ENCODE measurements around the gene BLTP2.

DNA sequence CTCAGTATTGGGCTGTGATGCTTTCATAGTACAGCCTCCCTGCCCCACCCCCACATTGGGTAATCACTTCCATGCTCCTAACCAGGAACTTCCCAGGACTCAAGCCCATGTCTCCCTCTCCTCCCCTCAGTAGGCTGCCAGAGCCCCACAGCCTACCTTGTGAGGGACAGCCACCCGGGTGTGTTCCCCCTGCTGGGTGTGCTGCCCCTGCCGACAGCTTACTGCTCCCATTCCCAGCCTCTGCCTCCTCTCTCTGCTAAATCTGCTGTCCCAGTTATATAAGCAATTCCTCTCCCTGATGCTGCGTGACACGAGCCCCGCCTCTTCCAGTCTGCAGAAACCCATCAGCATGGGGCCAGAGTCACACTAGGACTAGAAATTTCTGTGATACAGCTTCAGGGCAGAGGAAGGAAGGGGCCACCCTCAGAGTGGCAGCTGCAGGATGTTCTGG lies 31.0 kb downstream of the BLTP2 start, which contains the start of gene RSKR:
- TF ChIP-seq, protein P1, sequence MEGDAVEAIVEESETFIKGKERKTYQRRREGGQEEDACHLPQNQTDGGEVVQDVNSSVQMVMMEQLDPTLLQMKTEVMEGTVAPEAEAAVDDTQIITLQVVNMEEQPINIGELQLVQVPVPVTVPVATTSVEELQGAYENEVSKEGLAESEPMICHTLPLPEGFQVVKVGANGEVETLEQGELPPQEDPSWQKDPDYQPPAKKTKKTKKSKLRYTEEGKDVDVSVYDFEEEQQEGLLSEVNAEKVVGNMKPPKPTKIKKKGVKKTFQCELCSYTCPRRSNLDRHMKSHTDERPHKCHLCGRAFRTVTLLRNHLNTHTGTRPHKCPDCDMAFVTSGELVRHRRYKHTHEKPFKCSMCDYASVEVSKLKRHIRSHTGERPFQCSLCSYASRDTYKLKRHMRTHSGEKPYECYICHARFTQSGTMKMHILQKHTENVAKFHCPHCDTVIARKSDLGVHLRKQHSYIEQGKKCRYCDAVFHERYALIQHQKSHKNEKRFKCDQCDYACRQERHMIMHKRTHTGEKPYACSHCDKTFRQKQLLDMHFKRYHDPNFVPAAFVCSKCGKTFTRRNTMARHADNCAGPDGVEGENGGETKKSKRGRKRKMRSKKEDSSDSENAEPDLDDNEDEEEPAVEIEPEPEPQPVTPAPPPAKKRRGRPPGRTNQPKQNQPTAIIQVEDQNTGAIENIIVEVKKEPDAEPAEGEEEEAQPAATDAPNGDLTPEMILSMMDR (IDR thresholded peaks at IDR 0.05), result no peak
- TF ChIP-seq OVOL2 (CRISPR knock-in tag; IDR thresholded peaks at IDR 0.05; ENCODE audit: borderline replicate concordance) (no peak), NR3C1 (CRISPR knock-in tag; conservative IDR thresholded peaks at IDR 0.05; ENCODE audit: low read depth) (no peak), SP1 (CRISPR knock-in tag; conservative IDR thresholded peaks at IDR 0.05) (no peak)

Measured in WTC11 (cell line).